HG02885 (cell line): ENCODE measurements around the gene MUSTN1.

Source experiments
- ATAC-seq: cut with Tn5 transposase; IDR thresholded peaks from one replicate; pipeline ENCODE4 v1.9.1; 2021; ENCODE audit warnings: mild to moderate bottlenecking; ENCODE audit not compliant: unreplicated experiment, poor library complexity

MUSTN1 gene

DNA sequence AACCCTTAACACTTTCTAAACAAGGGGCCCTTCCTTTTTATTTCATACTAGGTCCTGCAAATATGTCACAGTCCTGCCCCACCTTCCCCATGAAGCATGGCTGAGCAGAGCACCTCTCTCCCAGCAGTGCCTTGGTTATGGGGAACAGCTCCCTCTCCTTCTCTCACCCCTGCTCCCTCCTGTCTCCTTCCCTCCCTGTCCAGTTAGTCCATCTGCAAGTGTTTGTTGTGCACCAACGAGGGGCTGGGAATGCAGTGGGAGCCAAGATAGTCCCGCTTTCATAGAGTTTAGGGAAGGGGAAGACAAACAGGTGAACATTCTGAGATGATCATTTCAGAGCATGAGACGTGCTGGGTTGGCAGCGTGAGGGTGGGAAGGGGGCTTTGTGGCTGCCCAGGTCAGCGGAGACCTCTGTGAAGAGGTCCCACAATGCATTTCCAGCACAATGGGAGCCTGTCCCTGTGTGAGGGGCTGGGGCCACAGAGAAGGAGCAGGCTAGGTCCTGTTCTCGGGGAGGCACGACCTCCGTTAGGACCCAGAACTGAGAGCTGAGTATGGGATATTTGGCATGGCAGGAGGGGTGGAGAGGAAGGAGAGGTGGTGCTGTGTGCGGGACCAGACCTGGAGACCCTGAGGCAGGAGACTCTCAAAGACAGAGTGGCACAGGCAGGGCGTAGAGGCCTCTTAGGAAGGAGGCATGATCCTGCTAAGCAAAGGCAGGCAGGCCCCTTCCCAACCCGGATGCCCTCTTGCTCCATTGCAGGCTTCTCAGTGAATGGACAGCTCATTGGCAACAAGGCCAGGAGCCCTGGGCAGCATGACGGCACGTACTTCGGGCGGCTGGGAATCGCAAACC lies 45.7 kb downstream of the MUSTN1 start:
- ATAC-seq = no peak

DNA sequence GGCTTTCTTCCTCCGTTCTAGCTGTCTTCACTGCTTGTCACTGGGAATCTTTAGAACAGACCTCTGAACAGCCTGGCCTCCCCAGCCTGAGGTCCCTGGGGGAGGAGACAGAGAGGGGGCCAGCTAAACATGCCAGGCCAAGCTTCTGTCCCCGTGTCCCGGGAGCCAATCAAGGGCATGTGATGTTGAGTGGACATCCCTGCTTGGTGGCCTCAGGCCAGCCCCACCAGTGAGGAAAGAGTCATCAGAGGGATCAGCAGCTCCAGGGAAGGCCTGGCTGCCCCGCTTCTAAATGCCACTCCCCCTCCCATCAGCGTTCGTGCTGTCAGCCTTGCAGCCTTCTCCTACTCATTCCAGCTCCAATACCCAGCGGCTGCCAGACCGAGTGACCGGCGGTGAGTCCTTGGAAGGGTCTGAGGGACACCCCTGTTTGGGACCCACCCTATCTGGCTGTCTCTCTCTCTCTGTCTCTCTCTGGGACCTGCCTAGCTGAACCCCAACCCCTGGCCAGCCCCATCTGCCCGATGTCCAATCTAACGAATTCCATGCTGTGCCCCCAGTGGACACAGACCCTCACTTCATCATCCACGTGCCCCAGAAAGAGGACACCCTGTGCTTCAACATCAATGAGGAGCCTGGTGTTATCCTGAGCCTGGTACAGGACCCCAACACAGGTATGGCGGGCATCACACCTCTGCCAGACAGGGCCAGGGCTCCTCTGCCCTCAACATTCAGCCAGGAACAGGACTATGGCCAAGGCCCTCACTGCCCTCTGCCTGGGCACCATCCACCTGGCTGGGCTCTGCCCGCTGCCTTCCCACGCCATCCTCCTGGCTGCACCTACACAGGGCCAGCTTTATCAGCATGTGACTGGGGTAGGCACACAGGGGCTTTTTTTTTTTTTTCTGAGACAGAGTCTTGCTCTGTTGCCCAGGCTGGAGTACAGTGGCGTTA lies 46.9 kb downstream of the MUSTN1 start:
- no peak for ATAC-seq

DNA sequence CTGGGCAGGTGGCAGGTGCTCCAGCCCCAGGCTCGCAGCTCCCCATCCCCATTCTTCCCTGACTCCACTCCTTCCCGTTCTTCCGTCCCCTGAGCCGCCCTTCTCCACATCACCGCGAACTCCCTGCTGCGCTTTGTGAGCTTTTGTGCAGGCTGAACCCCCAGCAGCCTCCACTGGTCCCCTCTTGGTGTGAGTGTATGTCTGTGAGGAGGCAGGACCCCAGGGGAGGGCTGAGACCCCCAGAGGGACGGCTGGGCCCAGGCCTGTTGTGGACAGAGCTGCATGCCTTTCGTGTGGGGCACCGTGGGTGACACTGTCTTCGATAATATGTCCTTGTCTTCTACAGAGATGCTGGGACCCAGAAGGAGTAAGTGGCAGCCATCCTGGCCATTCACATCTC lies 47.6 kb downstream of the MUSTN1 start:
- no peak for ATAC-seq

DNA sequence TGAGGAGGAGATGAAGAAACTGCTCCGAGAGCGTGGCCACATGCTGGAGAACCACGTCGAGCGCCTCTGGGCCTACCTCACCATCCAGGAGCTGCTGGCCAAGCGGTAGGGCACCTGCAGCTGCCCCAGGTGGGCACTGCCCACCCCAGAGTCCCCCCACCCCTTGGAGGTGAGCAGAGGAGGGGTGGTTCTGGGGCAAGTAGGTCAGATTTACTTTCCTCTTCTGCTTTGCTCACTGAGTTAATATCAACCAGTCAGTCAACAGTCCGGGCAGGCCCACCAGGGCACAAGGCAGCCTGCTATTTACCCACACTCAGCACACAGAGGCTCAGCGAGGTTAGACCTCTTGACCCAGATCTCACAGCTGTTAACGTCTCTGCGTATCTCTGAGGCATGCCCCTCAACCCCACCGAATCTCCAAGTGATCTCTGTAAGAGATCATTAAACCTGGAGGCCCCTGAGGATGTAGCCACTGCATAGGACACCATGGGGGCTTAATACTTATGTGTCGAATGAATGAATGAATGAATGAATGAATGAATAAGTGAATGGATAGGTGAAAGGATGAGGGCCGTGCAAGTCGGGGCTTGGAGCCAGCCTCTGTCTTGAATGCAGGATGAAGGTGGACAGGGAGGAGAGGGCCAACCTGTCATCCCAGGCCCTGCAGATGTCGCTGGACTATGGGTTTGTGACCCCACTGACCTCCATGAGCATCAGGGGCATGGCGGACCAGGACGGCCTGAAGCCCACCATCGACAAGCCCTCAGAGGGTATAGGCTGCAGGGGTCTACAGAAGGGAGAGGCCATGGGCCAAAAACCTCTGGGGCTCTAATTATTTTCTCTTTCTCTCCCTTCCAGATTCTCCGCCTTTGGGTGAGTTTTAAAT lies 48.2 kb downstream of the MUSTN1 start:
- no peak for ATAC-seq

DNA sequence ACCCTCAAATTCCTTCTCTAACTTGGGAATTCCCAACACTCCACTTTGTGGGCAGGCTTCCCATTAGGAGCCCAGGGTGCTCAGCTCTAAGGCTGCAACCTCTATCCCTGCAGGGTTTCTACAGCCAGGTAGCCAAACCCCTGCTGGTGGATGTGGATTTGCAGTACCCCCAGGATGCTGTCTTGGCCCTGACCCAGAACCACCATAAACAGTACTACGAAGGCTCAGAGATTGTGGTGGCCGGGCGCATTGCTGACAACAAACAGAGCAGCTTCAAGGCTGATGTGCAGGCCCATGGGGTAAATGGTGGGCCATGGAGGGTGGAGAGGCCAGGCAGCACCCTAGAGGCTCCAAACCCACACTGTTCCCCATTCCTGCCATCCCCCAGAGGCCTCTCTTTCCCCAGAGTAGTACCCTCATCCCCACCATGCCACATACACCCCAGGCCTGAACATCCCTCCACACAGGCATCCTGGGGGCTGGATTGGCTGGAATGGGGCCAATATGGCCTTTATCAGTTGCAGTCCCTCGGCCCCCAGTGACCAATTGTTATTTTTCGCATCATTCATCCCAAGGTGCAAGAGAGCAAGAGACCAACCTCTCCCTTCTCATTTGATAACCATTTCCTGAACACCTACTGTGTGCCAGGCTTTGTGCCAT lies 49.8 kb downstream of the MUSTN1 start:
- no peak for ATAC-seq

DNA sequence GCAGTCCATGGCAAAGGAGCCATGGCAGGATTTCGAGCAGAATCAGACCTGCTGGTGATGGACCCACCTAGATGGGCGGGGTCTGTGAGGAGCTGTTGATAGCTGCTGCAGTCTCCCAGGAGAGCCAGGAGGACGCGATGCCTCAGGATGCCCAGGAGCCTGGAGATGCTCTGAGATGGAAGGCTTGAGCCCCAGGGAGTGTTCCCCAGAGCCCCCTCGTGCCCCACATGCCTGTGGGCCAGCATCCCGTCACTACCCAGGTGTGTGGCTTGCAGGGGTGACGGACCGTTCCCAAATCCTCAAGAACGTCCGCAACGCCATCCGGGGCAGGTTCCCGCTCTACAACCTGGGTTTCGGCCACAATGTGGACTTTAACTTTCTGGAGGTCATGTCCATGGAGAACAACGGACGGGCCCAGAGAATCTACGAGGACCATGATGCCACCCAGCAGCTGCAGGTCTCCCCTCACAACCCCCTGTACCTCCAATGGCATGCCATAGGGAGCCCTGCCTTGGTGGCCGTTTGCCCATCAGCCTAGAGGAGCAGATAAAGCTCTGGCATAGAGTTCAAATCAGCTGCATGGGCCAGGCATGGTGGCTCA lies 50.7 kb downstream of the MUSTN1 start:
- ATAC-seq = no peak

DNA sequence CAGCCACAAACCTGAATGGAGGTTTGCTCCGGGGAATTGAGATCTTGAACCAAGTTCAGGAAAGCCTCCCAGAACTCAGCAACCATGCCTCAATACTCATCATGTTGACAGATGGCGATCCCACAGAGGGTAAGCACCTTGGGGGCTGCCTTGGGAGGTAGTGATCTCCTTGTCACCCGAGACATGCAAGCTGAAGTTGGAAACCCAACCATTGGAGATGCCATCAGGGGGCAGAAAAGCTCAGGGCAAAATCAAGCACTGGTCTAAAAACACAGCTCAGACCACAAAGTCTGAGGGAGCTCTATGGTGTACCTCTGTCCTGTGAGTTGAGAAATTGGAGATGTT lies 51.6 kb downstream of the MUSTN1 start:
- no peak for ATAC-seq
